AG09319 (cell line): ENCODE results near the gene SYNGR1.

Source experiments
- DNase-seq: peaks from one replicate; pipeline ENCODE4 v3.0.0-alpha.2; 2010; ENCODE audit warnings: low read depth; ENCODE audit errors: extremely low read depth
- TF ChIP-seq, protein P1 (sequence below): IDR thresholded peaks from 2 replicates; pipeline ENCODE4 v1.5.1; 2011; ENCODE audit warnings: low read depth, mild to moderate bottlenecking, inconsistent platforms, low read length, moderate library complexity

SYNGR1 gene

GRCh38 chr22:39311592-39312400 lies 38.0 kb upstream of the SYNGR1 start:
- no peak for DNase-seq
- TF ChIP-seq, protein P1, sequence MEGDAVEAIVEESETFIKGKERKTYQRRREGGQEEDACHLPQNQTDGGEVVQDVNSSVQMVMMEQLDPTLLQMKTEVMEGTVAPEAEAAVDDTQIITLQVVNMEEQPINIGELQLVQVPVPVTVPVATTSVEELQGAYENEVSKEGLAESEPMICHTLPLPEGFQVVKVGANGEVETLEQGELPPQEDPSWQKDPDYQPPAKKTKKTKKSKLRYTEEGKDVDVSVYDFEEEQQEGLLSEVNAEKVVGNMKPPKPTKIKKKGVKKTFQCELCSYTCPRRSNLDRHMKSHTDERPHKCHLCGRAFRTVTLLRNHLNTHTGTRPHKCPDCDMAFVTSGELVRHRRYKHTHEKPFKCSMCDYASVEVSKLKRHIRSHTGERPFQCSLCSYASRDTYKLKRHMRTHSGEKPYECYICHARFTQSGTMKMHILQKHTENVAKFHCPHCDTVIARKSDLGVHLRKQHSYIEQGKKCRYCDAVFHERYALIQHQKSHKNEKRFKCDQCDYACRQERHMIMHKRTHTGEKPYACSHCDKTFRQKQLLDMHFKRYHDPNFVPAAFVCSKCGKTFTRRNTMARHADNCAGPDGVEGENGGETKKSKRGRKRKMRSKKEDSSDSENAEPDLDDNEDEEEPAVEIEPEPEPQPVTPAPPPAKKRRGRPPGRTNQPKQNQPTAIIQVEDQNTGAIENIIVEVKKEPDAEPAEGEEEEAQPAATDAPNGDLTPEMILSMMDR = no peak

- TF ChIP-seq, protein P1 = no peak
- no peak for DNase-seq
Observed at GRCh38 chr22:39312410-39312809, 37.4 kb upstream of the SYNGR1 start.

DNA sequence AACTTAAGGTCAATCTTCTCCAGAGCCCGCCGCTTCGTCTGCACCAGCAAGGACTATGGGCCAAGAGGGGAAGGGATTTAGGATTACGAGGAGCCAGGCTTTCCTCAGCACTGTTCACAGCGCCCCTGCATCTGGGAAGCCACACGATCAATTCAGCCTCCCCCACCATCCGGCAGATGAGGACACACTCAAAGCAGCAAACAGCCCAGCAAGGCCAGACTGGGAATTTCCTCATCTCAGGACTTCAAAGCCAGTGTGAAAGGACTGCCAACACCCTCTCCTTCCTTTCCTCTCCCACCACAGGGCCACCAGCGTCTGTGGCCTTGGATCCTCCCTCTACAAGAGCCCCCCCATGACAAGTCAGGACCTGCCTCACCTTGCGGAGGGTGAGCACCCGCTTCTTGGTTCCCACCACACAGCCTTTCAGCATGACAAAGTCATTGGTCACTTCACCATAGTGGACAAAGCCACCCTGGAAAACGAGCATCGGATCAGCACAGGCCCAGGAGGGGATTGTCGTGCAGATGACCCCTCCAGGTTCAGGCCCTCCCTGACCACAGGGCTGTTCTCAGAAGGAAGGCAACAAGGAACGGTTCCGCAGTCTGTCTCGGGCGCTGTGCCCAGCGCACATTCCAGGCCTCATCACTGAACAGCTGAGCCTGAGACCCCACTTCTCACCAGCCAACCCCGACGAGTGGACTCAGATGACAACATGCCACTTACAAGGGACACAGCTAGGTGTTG lies 36.4 kb upstream of the SYNGR1 start:
- DNase-seq = no peak
- TF ChIP-seq, protein P1 = no peak

- TF ChIP-seq, protein P1 = no peak
- no peak for DNase-seq
Observed at GRCh38 chr22:39314251-39314971, 35.4 kb upstream of the SYNGR1 start.

DNA sequence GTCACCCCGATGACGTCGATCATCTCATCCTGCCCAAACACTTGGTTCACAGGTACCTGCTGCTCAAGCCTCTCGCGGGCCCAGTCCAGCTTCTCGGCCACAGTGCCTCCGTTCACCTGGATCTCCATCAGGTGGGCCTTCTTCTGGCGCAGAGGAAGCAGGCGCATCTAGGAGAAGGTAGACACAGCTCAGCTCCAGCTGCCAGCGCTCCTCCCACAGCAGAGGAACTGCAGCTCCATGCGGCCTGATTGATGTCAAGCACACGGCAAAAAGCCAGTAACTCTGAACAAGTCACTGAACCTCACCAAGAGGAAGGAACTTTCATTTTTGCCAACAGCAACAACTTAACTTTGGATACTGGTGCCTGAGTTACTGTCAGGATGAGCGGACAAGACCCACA lies 34.4 kb upstream of the SYNGR1 start:
- DNase-seq = no peak
- TF ChIP-seq, protein P1 = no peak

GRCh38 chr22:39316440-39317083 lies 33.2 kb upstream of the SYNGR1 start:
- DNase-seq = peak; percentile 85
- TF ChIP-seq, protein P1 = peak; percentile 92
